GM18526 (cell line): ENCODE measurements around the gene LDB2.

Source experiments
- POLR2A ChIP-seq: IDR thresholded peaks from 3 replicates; pipeline ENCODE4 v1.6.1; 2011; ENCODE audit not compliant: insufficient read length; ENCODE audit errors: extremely low read depth

Gene LDB2

DNA sequence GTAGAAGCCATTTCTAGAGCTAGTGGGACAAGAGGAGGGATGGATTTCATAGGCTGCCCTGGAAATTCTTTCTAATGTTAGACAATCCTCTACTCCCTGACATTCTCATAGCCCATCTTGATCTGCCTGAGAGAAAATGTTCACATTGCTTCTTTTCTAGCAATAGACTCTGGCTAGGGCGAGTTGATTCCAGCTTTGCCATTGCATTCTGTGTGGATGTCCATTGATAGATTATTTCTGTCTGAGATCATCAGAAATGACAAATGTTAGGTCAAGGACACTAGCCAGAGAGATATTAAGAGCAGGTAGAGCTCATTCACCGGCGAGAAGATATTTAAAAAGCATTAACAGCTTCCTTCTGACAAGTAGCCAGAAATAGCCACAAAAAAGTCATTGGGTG lies 184.7 kb downstream of the LDB2 start:
- no peak for TF ChIP-seq POLR2A

DNA sequence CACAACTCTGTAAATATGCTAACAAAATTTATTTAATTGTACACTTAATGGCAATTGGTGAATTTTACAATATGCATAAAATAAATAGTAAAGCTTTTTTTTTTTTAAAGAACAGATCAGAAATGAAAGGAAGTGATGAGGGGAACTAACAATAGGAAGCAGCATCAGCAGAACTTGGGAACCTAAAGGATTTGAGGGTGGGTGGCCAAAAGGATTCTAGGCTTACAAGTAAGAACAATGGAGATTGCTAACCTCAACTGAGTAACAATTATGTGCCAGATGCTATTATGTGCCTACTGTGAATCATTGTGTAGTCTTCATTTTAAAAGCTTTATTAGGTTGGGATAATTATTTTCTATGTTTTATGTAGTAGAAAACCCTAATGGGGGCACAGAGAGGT lies 185.2 kb downstream of the LDB2 start:
- no peak for TF ChIP-seq POLR2A

DNA sequence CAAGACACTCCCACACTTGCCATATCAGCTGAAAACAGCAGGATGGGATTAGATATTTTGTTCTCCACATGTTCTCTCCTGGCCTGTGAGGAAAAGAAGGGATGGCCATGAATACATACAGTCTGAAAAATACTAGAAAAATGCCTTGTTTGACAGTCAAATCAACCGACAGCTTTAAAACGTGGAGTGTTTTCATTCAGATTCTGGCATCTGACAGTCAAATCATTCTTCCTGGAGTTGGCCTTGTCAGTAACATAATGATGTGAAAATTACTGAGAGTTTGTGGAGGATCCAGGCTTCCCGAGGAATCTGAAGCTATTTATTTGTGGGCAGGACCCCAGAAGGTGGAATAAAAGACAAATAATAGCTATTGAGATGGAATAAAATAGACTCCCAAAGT lies 188.2 kb downstream of the LDB2 start:
- no peak for TF ChIP-seq POLR2A

DNA sequence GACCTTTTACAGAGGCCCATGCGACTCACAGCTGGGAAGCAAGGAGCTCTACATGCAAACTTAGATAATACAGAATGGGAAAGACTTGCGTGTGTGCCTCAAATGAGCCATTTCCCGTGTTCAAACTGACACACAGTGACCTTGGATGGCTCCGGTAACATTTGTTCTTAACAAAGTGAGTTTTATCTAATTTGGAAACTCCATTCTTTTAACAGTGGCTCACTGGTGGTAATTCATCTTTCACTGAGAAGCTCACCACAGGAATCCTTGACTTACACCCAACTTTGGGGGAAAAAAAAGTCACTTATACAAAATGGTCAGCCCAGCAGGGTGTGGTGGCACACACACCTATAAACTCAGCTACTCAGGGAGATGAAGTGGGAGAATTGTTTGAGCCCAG lies 190.6 kb downstream of the LDB2 start:
- no peak for TF ChIP-seq POLR2A

DNA sequence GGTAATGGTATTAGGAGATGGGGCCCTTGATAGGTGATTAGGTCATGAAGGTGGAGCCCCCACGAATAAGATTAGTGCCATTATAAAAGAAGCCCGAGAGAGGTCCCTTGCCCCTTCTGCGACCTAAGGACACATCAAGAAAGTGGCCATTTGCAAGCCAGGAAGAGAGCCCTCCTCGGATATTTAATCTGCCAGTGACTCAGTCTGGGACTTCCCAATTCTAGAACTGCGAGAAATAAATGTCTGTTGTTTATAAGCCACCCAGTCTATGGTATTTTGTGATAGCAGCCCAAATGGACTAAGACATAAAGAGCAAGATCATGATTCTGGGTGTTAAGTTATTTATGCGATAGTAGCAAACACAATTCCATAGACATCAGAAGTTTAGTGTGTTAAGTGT lies 192.2 kb downstream of the LDB2 start:
- no peak for TF ChIP-seq POLR2A

DNA sequence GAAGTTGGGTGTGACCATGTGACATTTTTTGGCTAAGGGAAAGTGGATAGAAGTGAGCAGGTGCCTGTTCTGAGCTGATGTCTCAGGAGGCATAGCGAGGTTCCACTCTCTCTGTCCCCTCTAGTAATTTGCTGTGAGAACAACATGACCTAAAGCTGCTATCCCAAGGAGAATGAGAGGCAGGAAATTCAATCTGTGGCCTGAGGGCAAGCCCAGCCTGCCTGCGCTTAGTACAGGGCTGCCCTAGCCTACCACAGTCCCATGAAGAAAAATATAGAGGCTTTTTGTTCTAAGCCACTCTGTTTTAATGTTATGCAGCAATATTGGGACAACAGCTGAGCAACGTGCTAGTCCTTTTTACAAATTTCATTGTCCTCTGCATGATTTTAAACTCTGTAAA lies 193.1 kb downstream of the LDB2 start:
- TF ChIP-seq POLR2A, result no peak

DNA sequence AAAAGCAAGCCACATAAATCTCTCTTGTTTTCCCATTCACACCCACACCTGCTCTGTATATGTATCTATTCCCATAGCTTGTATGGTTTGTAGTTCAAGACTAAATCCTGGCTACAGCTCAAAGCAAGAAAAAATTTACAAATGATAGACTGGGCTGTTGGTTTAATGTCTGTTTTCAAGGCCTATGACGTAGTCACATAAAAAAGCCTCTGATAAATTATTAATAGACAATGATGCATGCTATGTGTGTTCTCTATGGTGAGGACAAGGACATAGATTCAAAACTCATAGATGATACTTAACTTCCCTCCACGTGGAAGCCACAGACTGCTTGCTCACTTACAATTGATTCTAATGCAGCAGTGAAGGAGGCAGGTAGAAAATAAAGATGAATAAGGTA lies 194.0 kb downstream of the LDB2 start:
- no peak for TF ChIP-seq POLR2A

DNA sequence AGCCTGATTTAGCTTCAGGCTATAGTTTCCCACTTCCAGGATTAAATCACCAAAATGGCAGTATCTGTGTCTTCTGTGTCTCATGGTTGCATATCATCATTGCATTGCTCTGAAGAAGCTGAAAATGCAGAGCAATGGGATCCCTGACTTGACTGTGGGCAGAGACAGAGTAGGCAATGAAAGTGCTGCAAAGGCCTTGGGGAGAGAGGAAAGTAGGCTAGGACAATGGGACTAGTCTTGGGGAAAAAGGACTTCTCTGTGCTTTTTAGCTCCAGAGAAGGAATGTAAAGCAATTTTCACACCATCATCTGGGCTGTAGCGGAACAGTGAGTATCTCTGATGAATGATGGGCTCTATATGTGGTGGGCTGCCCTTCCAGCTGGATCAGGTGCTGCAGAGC lies 202.5 kb downstream of the LDB2 start:
- TF ChIP-seq POLR2A, result no peak

DNA sequence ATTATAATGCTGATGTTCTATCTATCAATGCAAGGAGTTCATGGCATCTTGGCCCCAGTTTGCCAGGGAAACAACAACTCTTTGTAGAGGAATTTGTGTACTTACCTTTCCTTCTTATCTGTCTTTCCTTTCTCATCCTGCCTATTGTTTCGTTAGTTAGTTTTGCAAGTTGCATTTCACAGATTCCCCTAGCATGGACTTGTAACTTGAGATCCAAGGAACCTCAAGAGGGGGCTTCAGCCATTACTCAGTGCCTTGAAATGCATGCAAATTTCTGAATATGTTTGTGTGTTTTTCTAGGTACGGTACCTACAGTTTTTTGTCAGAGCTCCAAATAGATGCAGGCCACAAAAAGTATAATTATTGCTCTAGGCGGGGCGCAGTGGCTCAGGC lies 203.6 kb downstream of the LDB2 start:
- TF ChIP-seq POLR2A, result no peak

DNA sequence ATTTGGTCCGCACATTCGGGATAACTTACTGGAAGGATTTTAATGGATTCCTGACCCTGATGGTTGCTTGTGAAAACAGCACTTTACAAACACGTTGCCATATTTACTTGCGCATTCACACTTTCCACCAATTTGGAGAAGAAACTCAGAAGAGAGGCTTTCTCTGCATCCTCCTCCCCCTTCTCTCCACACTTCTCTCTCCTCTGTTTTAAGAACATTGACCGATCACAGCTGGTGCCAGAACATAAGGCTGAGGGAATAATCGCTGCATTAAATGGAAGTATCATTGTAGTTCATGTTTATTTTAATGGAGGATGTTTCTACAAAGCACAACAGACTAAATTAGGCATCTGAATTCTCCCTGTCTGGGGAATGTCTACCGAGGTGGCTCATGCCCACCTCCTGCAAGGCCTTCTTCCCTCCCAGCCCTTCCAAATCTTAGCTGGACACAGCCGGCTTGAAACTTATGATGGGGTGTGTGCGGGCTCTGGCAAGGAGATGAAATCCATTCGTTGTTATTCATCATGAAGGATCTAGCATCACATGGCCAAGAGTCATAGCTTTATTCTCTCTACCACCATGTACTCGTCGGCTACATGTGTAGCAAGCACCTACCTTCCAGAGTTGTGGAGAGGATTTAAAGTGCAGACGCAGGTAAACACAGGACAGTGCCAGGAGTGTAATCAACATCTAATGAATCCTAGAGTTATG lies 204.1 kb downstream of the LDB2 start:
- TF ChIP-seq POLR2A, result no peak

DNA sequence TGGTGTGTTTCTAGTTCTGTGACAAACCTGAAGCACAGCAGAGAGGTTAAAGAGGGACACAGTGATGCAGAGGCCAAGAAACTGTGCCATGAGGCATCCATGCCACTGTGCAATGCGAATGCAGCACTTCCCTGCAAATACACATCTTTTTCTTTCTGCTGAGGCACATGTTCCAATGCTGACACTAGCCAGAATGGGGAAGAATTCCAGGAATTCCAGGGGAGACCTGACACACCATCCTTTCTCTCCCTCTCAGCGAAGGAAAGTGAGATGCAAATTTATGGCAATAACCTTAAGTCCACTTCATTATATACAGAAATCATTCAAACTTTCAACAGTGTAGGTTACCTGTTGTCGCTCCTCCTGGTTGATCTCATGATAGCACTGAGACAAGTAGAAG lies 204.8 kb downstream of the LDB2 start:
- TF ChIP-seq POLR2A, result no peak

DNA sequence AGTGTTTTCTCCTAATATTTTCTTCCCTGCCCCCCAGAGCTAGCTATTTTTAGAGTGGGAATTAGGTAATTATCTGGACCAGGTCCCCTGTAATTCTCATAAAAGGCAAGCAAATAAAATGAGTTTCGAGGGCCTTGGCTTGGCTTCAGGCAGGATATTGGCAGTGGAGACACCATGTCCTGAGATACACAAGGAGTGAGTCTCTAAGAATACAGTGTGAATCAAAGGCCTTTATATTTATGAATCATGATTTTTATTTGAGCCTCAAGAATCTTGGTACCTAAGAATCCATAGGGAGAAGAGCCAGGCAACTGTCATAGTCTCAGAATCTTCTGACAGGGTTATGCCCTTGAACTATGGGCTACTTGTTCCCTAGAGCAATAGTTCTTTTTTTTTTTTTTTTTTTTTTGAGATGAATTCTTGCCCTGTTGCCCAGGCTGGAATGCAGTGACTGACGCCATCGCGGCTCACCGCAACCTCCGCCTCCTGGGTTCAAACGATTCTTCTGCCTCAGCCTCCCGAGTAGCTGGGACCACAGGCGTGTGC lies 205.4 kb downstream of the LDB2 start:
- TF ChIP-seq POLR2A, result no peak

DNA sequence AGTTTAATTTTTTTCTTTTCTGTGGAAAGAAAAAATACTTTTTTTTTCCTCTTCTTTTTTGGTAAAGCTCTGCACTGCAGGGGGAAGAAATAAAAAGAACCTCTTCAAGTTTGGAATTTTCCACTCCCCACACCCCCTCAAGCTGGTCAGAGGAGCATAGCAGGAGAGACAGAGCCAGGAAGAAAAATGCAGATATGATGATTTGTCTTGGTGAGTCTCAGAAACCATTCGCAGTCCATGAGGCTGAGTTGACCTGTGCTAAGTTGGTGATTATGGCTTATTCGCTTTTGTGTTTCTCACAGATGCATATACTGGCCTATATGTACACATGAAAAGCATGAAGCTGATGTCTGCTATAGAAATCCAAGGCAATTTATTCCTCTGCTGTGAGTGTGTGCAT lies 205.9 kb downstream of the LDB2 start:
- no peak for TF ChIP-seq POLR2A

DNA sequence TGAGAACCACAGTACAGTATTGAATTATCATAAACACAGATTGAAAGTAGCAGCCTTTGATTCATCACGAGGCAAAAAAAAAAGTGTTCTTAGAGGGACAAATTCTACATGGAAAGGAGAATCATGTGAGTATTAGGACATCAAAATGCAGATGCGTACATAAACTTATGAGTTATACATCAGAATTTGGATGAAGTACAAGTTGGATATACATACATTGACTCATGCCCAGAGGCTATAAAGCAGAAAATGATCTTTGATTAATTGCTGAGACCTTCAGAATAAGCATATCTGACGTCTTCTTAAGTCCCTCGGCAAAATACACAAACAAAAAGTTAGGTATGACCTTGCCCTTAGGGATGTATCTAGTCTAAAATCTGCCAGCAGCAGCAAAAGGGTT lies 206.4 kb downstream of the LDB2 start:
- no peak for TF ChIP-seq POLR2A

DNA sequence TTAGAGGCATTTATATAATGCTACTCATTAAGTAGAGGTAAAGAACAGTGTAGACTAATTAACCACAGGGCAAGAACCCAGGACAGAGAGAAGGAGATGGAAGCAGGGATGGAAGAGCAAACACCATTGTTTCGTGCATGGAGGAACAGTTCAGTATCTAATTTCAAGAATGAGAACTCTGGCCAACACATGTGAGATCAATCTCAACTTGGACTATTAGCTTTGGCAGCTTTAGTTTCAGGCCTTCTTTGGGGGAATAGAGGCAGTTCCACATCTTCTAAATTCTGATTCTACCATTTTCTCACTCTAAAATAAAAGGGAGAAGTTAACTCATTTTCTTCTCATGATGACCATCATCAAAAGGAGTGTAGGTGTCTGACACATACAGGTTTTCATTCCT lies 207.0 kb downstream of the LDB2 start:
- no peak for TF ChIP-seq POLR2A

DNA sequence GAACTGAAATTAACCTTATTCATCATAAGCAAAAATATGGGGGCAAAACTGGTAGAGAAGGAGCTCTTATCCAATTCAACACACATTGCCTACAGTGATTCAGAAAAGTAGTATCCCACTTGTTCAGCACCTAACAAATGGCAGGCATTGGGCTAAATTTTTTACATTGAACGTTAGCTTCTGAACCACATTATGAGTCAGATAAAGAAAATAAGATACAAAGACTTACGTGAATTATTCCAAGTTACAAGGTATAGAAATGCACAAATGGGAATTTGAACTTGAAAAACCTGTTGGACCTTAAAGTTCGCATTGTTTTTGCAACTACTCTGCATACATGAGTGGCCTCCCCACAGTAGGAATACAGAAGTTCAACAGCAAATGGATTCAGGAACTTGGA lies 210.6 kb downstream of the LDB2 start:
- no peak for TF ChIP-seq POLR2A

DNA sequence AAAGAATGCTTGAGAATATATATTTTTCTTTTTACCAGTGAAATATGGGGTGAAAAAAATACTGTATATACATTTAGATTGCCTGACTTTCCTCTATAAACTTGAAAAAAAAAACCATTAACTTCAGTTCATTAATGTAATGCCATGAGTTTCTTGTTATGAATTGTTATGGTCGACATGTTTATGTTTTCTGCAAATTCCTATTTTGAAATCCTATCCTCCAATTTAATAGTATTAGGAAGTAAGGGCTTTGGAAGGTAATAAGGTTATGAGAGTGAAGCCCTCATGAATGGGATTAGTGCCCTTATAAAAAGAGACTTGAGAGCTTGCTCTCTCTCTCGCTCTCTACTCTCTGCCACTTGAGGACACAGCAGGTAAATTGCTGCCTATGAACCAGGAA lies 211.4 kb downstream of the LDB2 start:
- TF ChIP-seq POLR2A, result no peak
